ENCODE data around the gene PPP3CB.

Gene PPP3CB

GRCh38 chr10:73413528-73414229 is 82.1 kb downstream of the PPP3CB start, which contains the start of gene ANXA7:
ANXA7 (minus strand) TSS chr10:73414058; CDS start chr10:73400856, 13,202 bp downstream.
- H3K9me3 Mint-ChIP-seq, result no peaks in the 10 kb centered on the region
- H3K4me1 Mint-ChIP-seq, result peaks cover 8% of the 10 kb centered on the region
- H3K4me3 Mint-ChIP-seq, result peak within 1 kb of the TSS; percentile 86 to 92 (median 86)
- peak in 2 of 3 experiments; percentile 28 to 37 for TF ChIP-seq CTCF (IDR thresholded peaks at IDR 0.05; ENCODE audit: unreplicated experiment in 3 of 3)
- H3K27ac Mint-ChIP-seq, result peak within 1 kb of the TSS; percentile 78 to 92 (median 82)
- H3K27me3 Mint-ChIP-seq (ENCODE audit: low read depth), result peaks cover 5% of the 10 kb centered on the region
- H3K36me3 Mint-ChIP-seq (ENCODE audit: low read depth), result no peaks in the 10 kb centered on the region

GRCh38 chr10:73413108-73413527 is 82.7 kb downstream of the PPP3CB start:
- Mint-ChIP-seq H3K36me3 (ENCODE audit: low read depth) (no peaks in the 10 kb centered on the region), H3K27me3 (ENCODE audit: low read depth) (peaks cover 5% of the 10 kb centered on the region), H3K4me1 (peaks cover 8% of the 10 kb centered on the region), H3K9me3 (no peaks in the 10 kb centered on the region), H3K4me3 (peak overlapping the region; percentile 86 to 92 (median 86)), H3K27ac (peak overlapping the region; percentile 78 to 92 (median 80))
- TF ChIP-seq CTCF (IDR thresholded peaks at IDR 0.05; ENCODE audit: unreplicated experiment in 3 of 3), result no peak

DNA sequence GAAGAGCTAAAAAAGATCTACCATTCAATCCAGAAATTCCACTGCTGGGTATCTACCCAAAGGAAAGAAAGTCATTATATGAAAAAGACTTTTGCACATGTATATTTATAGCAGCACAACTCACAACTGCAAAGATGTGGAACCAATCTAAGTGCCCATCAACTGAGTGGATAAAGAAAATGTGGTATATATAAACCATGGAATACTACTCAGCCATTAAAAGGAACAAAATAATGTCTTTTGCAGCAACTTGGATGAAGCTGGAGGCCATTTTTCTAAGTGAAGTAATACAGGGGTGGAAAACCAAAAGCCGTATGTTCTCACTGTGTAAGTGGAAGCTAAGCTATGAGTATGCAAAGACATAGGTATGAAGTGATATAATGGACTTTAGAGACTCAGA is 84.9 kb downstream of the PPP3CB start:
- H3K27me3 Mint-ChIP-seq (ENCODE audit: low read depth), result peaks cover 5% of the 10 kb centered on the region
- H3K27ac Mint-ChIP-seq, result no peak overlapping the region
- H3K4me1 Mint-ChIP-seq, result peaks cover 8% of the 10 kb centered on the region
- H3K4me3 Mint-ChIP-seq, result peak overlapping the region; percentile 6 to 53 (median 27)
- H3K9me3 Mint-ChIP-seq, result no peaks in the 10 kb centered on the region
- TF ChIP-seq CTCF (IDR thresholded peaks at IDR 0.05; ENCODE audit: unreplicated experiment in 3 of 3), result no peak
- peaks cover 4% of the 10 kb centered on the region for H3K36me3 Mint-ChIP-seq (ENCODE audit: low read depth)

GRCh38 chr10:73408978-73409521 is 86.8 kb downstream of the PPP3CB start:
- Mint-ChIP-seq H3K27ac (no peak overlapping the region), H3K4me3 (peak overlapping the region in 1 of 3 experiments; percentile 45), H3K4me1 (peaks cover 8% of the 10 kb centered on the region), H3K36me3 (ENCODE audit: low read depth) (peaks cover 4% of the 10 kb centered on the region), H3K9me3 (no peaks in the 10 kb centered on the region), H3K27me3 (ENCODE audit: low read depth) (no peaks in the 10 kb centered on the region)
- TF ChIP-seq CTCF (IDR thresholded peaks at IDR 0.05; ENCODE audit: unreplicated experiment in 3 of 3), result no peak

GRCh38 chr10:73408061-73408460 is 87.8 kb downstream of the PPP3CB start:
- H3K27ac Mint-ChIP-seq, result no peak overlapping the region
- H3K4me3 Mint-ChIP-seq, result no peak overlapping the region
- H3K27me3 Mint-ChIP-seq (ENCODE audit: low read depth), result no peaks in the 10 kb centered on the region
- H3K9me3 Mint-ChIP-seq, result no peaks in the 10 kb centered on the region
- H3K36me3 Mint-ChIP-seq (ENCODE audit: low read depth), result peaks cover 4% of the 10 kb centered on the region
- no peak for TF ChIP-seq CTCF (IDR thresholded peaks at IDR 0.05; ENCODE audit: unreplicated experiment in 3 of 3)
- H3K4me1 Mint-ChIP-seq, result peaks cover 5% of the 10 kb centered on the region

All from nephron (organoid).